GM10847 (cell line): ENCODE measurements around the gene DCUN1D1.

Experiments
- POLR2A ChIP-seq: IDR thresholded peaks from 2 replicates; pipeline ENCODE4 v1.6.1; 2011; ENCODE audit not compliant: insufficient read length; ENCODE audit errors: extremely low read depth

The DCUN1D1 gene

GRCh38 chr3:182981038-182981380, 671 bp upstream of the DCUN1D1 start:
- TF ChIP-seq POLR2A, result no peak

- TF ChIP-seq POLR2A, result no peak
These were observed 605 bp downstream of the DCUN1D1 start for GRCh38 chr3:182979674-182980191.

GRCh38 chr3:182979103-182979673, 1.1 kb downstream of the DCUN1D1 start:
- no peak for TF ChIP-seq POLR2A

- no peak for TF ChIP-seq POLR2A
These were observed 2.0 kb downstream of the DCUN1D1 start for GRCh38 chr3:182978387-182978786.

- TF ChIP-seq POLR2A, result no peak
These were observed 7.3 kb downstream of the DCUN1D1 start for GRCh38 chr3:182973047-182973446.

- no peak for TF ChIP-seq POLR2A
These were observed 8.0 kb downstream of the DCUN1D1 start for GRCh38 chr3:182972387-182972786.

- no peak for TF ChIP-seq POLR2A
These were observed 8.7 kb downstream of the DCUN1D1 start for GRCh38 chr3:182971637-182972036.

- TF ChIP-seq POLR2A, result no peak
These were observed 9.4 kb downstream of the DCUN1D1 start for GRCh38 chr3:182970811-182971418.

GRCh38 chr3:182969853-182970252, 10.5 kb downstream of the DCUN1D1 start:
- TF ChIP-seq POLR2A, result no peak

- no peak for TF ChIP-seq POLR2A
These were observed 11.1 kb downstream of the DCUN1D1 start for GRCh38 chr3:182969277-182969676.

- no peak for TF ChIP-seq POLR2A
These were observed 12.8 kb downstream of the DCUN1D1 start for GRCh38 chr3:182967218-182968204.

GRCh38 chr3:182965861-182966366, 14.4 kb downstream of the DCUN1D1 start:
- TF ChIP-seq POLR2A, result no peak

- no peak for TF ChIP-seq POLR2A
These were observed 16.2 kb downstream of the DCUN1D1 start for GRCh38 chr3:182964179-182964578.

GRCh38 chr3:182962166-182962565, 18.2 kb downstream of the DCUN1D1 start:
- no peak for TF ChIP-seq POLR2A

- TF ChIP-seq POLR2A, result no peak
These were observed 20.6 kb downstream of the DCUN1D1 start for GRCh38 chr3:182959474-182960350.
